ENCODE results near the gene TUBB4B. TPM values are rescaled to one million over a fixed set of nuclear protein-coding genes. Genes with fewer than 3 reads are reported as not detected.
"Not testable (repeated sequence)": the region's sequence is repeated elsewhere in the genome, so short reads cannot be mapped to it uniquely, and the experiment has no call there.

TUBB4B gene
- total RNA-seq, 1 experiment from 2014 or later: 360 TPM

DNA sequence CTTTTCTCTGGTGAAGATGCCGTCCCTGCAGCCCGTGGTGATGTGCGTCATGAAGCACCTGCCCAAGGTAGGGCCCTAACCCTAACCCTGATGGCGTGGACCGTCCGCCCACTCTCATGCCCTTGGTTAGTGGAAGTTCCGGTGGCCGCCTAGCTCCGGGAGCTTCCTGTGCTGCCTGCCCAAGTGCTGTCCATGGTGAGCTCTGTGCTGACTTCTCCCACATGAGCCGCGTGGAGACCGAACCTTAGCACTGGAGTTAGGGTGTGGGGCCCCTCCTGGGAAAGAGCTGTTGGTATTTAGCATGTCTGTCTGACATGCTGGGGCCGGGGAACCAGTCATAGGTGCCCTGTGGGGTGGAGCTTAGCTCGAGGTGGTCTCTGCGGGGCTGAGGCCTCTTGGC lies 15.3 kb downstream of the TUBB4B start:
- H3K4me3 Mint-ChIP-seq (ENCODE audit: low read depth, unreplicated experiment): peak overlapping the region; percentile 80
- intact Hi-C loops (cut with micrococcal nuclease; ENCODE audit: unreplicated experiment): no loop called here
- no peak overlapping the region for H3K27ac Mint-ChIP-seq (ENCODE audit: unreplicated experiment)
- no peak for DNase-seq
- TF ChIP-seq, protein P1, sequence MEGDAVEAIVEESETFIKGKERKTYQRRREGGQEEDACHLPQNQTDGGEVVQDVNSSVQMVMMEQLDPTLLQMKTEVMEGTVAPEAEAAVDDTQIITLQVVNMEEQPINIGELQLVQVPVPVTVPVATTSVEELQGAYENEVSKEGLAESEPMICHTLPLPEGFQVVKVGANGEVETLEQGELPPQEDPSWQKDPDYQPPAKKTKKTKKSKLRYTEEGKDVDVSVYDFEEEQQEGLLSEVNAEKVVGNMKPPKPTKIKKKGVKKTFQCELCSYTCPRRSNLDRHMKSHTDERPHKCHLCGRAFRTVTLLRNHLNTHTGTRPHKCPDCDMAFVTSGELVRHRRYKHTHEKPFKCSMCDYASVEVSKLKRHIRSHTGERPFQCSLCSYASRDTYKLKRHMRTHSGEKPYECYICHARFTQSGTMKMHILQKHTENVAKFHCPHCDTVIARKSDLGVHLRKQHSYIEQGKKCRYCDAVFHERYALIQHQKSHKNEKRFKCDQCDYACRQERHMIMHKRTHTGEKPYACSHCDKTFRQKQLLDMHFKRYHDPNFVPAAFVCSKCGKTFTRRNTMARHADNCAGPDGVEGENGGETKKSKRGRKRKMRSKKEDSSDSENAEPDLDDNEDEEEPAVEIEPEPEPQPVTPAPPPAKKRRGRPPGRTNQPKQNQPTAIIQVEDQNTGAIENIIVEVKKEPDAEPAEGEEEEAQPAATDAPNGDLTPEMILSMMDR (IDR thresholded peaks at IDR 0.05; ENCODE audit: unreplicated experiment): no peak
- H3K9me3 Mint-ChIP-seq (ENCODE audit: low read depth, unreplicated experiment): no peaks in the 10 kb centered on the region
- peaks cover under 1% of the 10 kb centered on the region for H3K4me1 Mint-ChIP-seq (ENCODE audit: low read depth, unreplicated experiment)
- no peaks in the 10 kb centered on the region for H3K27me3 Mint-ChIP-seq (ENCODE audit: unreplicated experiment)
- CTCF ChIA-PET: no interaction called here
- H3K36me3 Mint-ChIP-seq (ENCODE audit: insufficient read depth, unreplicated experiment): peaks cover 38% of the 10 kb centered on the region
- no TSS peak for BruUV-seq (replicated peaks)

DNA sequence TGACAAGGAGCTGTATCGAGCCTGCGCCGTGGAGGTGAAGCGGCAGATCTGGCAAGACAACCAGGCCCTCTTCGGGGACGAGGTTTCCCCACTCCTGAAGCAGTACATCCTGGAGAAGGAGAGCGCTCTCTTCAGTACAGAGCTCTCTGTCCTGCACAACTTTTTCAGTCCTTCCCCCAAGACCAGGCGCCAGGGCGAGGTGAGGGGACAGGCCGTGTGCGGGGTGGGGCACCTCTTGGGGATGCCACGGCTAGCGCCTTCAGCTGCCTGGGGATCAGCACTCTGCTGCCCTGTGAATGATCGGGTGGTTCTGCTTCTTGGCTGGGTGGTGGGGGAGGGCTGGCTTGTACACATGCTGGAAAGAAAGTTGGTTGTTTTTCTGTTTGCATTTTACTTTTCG lies 15.8 kb downstream of the TUBB4B start:
- TF ChIP-seq, protein P1 (IDR thresholded peaks at IDR 0.05; ENCODE audit: unreplicated experiment): no peak
- Mint-ChIP-seq H3K36me3 (ENCODE audit: insufficient read depth, unreplicated experiment) (peaks cover 42% of the 10 kb centered on the region), H3K27me3 (ENCODE audit: unreplicated experiment) (no peaks in the 10 kb centered on the region), H3K4me1 (ENCODE audit: low read depth, unreplicated experiment) (peaks cover 6% of the 10 kb centered on the region), H3K9me3 (ENCODE audit: low read depth, unreplicated experiment) (no peaks in the 10 kb centered on the region), H3K27ac (ENCODE audit: unreplicated experiment) (no peak overlapping the region), H3K4me3 (ENCODE audit: low read depth, unreplicated experiment) (no peak overlapping the region)
- TSS peak; percentile 32 for BruUV-seq (replicated peaks)
- intact Hi-C loops (cut with micrococcal nuclease; ENCODE audit: unreplicated experiment): no loop called here
- DNase-seq: no peak
- CTCF ChIA-PET: no interaction called here

DNA sequence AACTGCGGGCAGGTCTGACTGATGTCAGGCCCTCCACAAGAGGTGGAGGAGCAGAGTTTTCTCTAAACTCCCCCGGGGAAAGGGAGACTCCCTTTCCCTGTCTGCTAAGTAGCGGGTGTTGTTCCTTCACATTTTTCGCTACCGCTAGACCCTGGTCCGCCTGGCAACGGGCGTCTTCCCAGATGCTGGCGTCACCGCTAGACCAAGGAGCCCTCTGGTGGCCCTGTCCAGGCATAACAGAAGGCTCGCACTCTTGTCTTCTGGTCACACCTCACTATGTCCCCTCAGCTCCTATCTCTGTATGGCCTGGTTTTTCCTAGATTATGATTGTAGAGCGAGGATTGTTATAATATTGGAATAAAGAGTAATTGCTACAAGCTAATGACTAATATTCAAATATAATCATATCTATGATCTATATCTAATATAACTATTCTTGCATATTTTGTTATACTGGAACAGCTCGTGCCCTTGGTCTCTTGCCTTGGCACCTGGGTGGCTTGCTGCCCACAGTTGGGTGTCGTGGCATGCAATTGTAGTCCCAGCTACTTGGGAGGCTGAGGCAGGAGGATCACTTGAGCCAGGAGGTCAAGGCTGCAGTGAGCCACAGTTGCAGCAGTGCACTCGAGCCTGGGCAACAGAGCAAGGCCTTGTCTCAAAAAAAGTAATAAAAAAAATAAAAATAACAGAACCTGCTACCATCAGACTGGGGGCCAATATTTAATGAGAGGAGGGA lies 21.3 kb downstream of the TUBB4B start:
- H3K9me3 Mint-ChIP-seq (ENCODE audit: low read depth, unreplicated experiment); BruUV-seq (replicated peaks); DNase-seq; H3K4me1 Mint-ChIP-seq (ENCODE audit: low read depth, unreplicated experiment); H3K4me3 Mint-ChIP-seq (ENCODE audit: low read depth, unreplicated experiment); H3K27me3 Mint-ChIP-seq (ENCODE audit: unreplicated experiment); intact Hi-C loops (cut with micrococcal nuclease; ENCODE audit: unreplicated experiment); H3K27ac Mint-ChIP-seq (ENCODE audit: unreplicated experiment): not testable (repeated sequence)
- CTCF ChIA-PET: interaction anchor here (0.7 kb wide), 1 partner anchor 11 kb away, joined by 3 read pairs; no protein-coding TSS in a partner anchor
- H3K36me3 Mint-ChIP-seq (ENCODE audit: insufficient read depth, unreplicated experiment): peaks cover 31% of the 10 kb centered on the region

DNA sequence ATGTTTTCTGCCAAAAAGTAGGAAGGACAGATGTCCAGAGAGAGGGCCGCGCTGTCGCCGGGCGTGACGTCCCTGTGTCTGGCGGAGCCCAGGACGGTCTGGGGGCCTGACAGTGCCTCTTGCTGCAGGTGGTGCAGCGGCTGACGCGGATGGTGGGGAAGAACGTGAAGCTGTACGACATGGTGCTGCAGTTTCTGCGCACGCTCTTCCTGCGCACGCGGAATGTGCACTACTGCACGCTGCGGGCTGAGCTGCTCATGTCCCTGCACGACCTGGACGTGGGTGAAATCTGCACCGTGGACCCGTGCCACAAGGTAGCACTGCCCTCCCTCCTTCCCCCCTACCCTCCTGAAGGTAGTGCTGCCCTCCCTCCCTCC lies 21.8 kb downstream of the TUBB4B start:
- no peak overlapping the region for H3K4me3 Mint-ChIP-seq (ENCODE audit: low read depth, unreplicated experiment)
- BruUV-seq (replicated peaks): no TSS peak
- TF ChIP-seq, protein P1 (IDR thresholded peaks at IDR 0.05; ENCODE audit: unreplicated experiment): no peak
- CTCF ChIA-PET: no interaction called here
- intact Hi-C loops (cut with micrococcal nuclease; ENCODE audit: unreplicated experiment): no loop called here
- no peak for DNase-seq
- no peaks in the 10 kb centered on the region for H3K27me3 Mint-ChIP-seq (ENCODE audit: unreplicated experiment)
- H3K27ac Mint-ChIP-seq (ENCODE audit: unreplicated experiment): no peak overlapping the region
- peaks cover 31% of the 10 kb centered on the region for H3K36me3 Mint-ChIP-seq (ENCODE audit: insufficient read depth, unreplicated experiment)
- H3K4me1 Mint-ChIP-seq (ENCODE audit: low read depth, unreplicated experiment): peaks cover 8% of the 10 kb centered on the region
- no peaks in the 10 kb centered on the region for H3K9me3 Mint-ChIP-seq (ENCODE audit: low read depth, unreplicated experiment)

DNA sequence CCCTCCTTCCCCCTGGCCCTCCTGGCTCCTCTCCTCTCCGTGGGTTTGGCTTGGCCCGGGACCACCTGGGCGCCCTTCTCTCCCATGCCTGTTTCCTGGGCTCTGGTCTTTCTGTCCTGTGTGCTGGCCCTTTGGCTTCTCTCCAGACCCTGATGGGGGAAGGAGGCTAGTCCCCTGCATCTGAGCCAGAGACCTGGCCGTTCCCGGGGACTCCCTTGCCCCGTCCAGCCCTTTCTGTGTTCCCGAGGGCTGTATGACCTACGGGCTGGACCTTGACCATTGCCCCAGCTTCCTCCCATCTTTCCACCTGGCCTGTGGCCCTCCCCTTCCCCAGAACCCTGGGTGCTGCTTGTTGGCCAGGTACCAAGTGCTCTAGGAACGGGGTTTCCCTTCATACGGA lies 22.4 kb downstream of the TUBB4B start:
- TF ChIP-seq, protein P1 (IDR thresholded peaks at IDR 0.05; ENCODE audit: unreplicated experiment): no peak
- Mint-ChIP-seq H3K9me3 (ENCODE audit: low read depth, unreplicated experiment) (no peaks in the 10 kb centered on the region), H3K27me3 (ENCODE audit: unreplicated experiment) (no peaks in the 10 kb centered on the region), H3K4me3 (ENCODE audit: low read depth, unreplicated experiment) (no peak overlapping the region), H3K36me3 (ENCODE audit: insufficient read depth, unreplicated experiment) (peaks cover 27% of the 10 kb centered on the region), H3K4me1 (ENCODE audit: low read depth, unreplicated experiment) (peaks cover 12% of the 10 kb centered on the region), H3K27ac (ENCODE audit: unreplicated experiment) (no peak overlapping the region)
- no TSS peak for BruUV-seq (replicated peaks)
- DNase-seq: no peak
- CTCF ChIA-PET: no interaction called here
- intact Hi-C loops (cut with micrococcal nuclease; ENCODE audit: unreplicated experiment): no loop called here
